ENCODE measurements around the gene MXRA8. TPM values are rescaled to one million over a fixed set of nuclear protein-coding genes. Genes with fewer than 3 reads are reported as not detected.

MXRA8 gene
- total RNA-seq, 1 experiment from 2014 or later: 9.6 TPM

DNA sequence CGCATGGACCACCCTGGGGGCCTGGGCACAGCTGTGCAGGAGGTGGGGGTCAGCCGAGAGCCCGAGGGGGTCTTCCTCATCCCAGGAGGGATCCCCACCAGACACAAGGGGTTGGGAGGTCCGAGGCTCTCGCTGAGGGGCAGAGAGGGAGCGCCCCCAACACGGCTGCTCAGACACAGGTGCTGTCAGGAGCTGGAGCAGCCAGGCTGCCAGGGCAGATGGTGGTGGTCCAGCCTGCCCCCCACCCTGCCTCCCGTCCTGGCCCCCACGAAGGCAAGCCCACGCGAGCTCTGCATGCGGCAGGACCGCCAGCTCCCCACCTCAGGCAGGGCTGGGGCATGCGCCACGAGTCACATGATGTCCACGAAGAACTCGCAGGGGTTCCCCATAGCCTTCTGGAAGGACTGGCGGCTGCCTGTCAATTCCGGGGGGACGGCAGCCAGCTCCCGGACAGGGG, 22.5 kb downstream of the MXRA8 start:
- Histone ChIP-seq H4K8ac (replicated peaks; ENCODE audit: insufficient read length, low read depth, low read length) (no peak overlapping the region), H3K14ac (ENCODE audit: insufficient read depth, low read length) (no peak overlapping the region), H2BK20ac (ENCODE audit: low read depth, low read length, poor library complexity, severe bottlenecking) (no peak overlapping the region), H3K18ac (ENCODE audit: insufficient read length, low read depth, low read length) (no peak overlapping the region), H2BK120ac (ENCODE audit: low read depth, low read length, poor library complexity, severe bottlenecking) (no peak overlapping the region), H2AK5ac (ENCODE audit: insufficient read length, low read length) (no peak overlapping the region), H3K23me2 (ENCODE audit: insufficient read length, low read depth, low read length, poor library complexity, severe bottlenecking) (no peaks in the 10 kb centered on the region), H3K56ac (ENCODE audit: insufficient read length, low read depth, low read length) (no peak overlapping the region), H4K5ac (ENCODE audit: insufficient read length, low read depth, low read length) (no peak overlapping the region), H3K4ac (ENCODE audit: low read depth, low read length) (no peak overlapping the region), H3K27me3 (ENCODE audit: insufficient read depth, low read length) (no peaks in the 10 kb centered on the region), H3K79me1 (ENCODE audit: insufficient read depth, low read depth, low read length, poor library complexity, severe bottlenecking) (no peaks in the 10 kb centered on the region), H3K9ac (ENCODE audit: extremely low read depth, insufficient read length, low read length) (no peak overlapping the region), H2BK12ac (ENCODE audit: insufficient read length, low read depth, low read length) (no peak overlapping the region), H2AFZ (ENCODE audit: low read length) (no peak overlapping the region), H3K9me3 (ENCODE audit: control insufficient read depth, low read depth, low read length) (no peaks in the 10 kb centered on the region), H2BK15ac (ENCODE audit: low read depth, low read length) (no peak overlapping the region), H4K91ac (ENCODE audit: insufficient read length, low read depth, low read length) (no peak overlapping the region), H3K27ac (ENCODE audit: insufficient read length, low read depth, low read length) (no peak overlapping the region), H3K23ac (ENCODE audit: insufficient read length, low read depth, low read length) (no peak overlapping the region), H3K4me2 (ENCODE audit: insufficient read depth, insufficient read length, low read length) (no peak overlapping the region), H2BK5ac (ENCODE audit: insufficient read length, low read length) (no peak overlapping the region), H3K79me2 (ENCODE audit: insufficient read depth, low read length) (no peaks in the 10 kb centered on the region), H4K20me1 (ENCODE audit: control insufficient read depth, insufficient read depth, insufficient read length) (no peaks in the 10 kb centered on the region), H3T11ph (ENCODE audit: low read length) (no peak overlapping the region), H3K4me1 (ENCODE audit: insufficient read depth, low read length) (no peaks in the 10 kb centered on the region)
- peaks cover 0 to 2% of the 10 kb centered on the region in 2 experiments; a peak in 2 of 5 replicates for H3K9me3 Mint-ChIP-seq
- WGBS (ENCODE audit: extremely low coverage, insufficient read length, low lambda C conversion rate): no CpG with 5 or more reads among the region's 21 CpGs
- peaks cover 8 to 25% (median 17%) of the 10 kb centered on the region in 3 experiments; a peak in 6 of 7 replicates for H3K36me3 Mint-ChIP-seq (ENCODE audit: insufficient read depth in 1 of 3, low read depth in 3 of 3)
- H3K27ac Mint-ChIP-seq: no peak overlapping the region
- no peaks in the 10 kb centered on the region for H3K27me3 Mint-ChIP-seq (ENCODE audit: low read depth)
- no peak for DNase-seq
- no peak overlapping the region for H3K4me3 Mint-ChIP-seq
- TF ChIP-seq, protein P1, sequence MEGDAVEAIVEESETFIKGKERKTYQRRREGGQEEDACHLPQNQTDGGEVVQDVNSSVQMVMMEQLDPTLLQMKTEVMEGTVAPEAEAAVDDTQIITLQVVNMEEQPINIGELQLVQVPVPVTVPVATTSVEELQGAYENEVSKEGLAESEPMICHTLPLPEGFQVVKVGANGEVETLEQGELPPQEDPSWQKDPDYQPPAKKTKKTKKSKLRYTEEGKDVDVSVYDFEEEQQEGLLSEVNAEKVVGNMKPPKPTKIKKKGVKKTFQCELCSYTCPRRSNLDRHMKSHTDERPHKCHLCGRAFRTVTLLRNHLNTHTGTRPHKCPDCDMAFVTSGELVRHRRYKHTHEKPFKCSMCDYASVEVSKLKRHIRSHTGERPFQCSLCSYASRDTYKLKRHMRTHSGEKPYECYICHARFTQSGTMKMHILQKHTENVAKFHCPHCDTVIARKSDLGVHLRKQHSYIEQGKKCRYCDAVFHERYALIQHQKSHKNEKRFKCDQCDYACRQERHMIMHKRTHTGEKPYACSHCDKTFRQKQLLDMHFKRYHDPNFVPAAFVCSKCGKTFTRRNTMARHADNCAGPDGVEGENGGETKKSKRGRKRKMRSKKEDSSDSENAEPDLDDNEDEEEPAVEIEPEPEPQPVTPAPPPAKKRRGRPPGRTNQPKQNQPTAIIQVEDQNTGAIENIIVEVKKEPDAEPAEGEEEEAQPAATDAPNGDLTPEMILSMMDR (conservative IDR thresholded peaks at IDR 0.05): no peak
- no peaks in the 10 kb centered on the region for H3K4me1 Mint-ChIP-seq

Measured in H9 (cell line).